Neural progenitor cell (in vitro differentiated cells): ENCODE data around the gene SLC12A6. TPM values are rescaled to one million over a fixed set of nuclear protein-coding genes. Genes with fewer than 3 reads are reported as not detected.
A peak's percentile ranks its signal among the peaks of the same experiment; 100 is the strongest.
"Not testable (repeated sequence)": the region's sequence is repeated elsewhere in the genome, so short reads cannot be mapped to it uniquely, and the experiment has no call there.

Source experiments
- DNase-seq: peaks from one replicate; pipeline ENCODE4 v3.0.0-alpha.2; 2016; ENCODE audit warnings: low spot score
- H2AFZ ChIP-seq: fragments of 200-600 bp; sonication (generic); replicated peaks from 2 replicates; pipeline ENCODE4 v1.6.1; 2016; ENCODE audit warnings: antibody characterized with exemption
- H3F3A ChIP-seq: fragments of 200-600 bp; sonication (generic); 2 replicates; pipeline ENCODE4 v1.6.1; 2016; ENCODE audit warnings: antibody characterized with exemption, low read depth
- H3K27ac ChIP-seq: fragments of 200-600 bp; sonication (generic); 2 replicates; pipeline ENCODE4 v1.5.1; 2016; ENCODE audit warnings: mild to moderate bottlenecking
- H3K27me3 ChIP-seq: fragments of 200-600 bp; sonication (generic); 2 replicates; pipeline ENCODE4 v1.6.1; 2016; ENCODE audit warnings: mild to moderate bottlenecking, moderate library complexity
- H3K36me3 ChIP-seq: fragments of 200-600 bp; sonication (generic); 2 replicates; pipeline ENCODE4 v1.5.1; 2016
- H3K4me1 ChIP-seq: fragments of 200-600 bp; sonication (generic); 2 replicates; pipeline ENCODE4 v1.6.1; 2016; ENCODE audit warnings: mixed run types
- H3K4me2 ChIP-seq: fragments of 200-600 bp; sonication (generic); 2 replicates; pipeline ENCODE4 v1.6.1; 2016
- H3K4me3 ChIP-seq: fragments of 200-600 bp; sonication (generic); 2 replicates; pipeline ENCODE4 v1.5.1; 2016
- H3K79me2 ChIP-seq: fragments of 200-600 bp; sonication (generic); 2 replicates; pipeline ENCODE4 v1.6.1; 2016; ENCODE audit warnings: low read depth
- H3K9ac ChIP-seq: fragments of 200-600 bp; sonication (generic); 2 replicates; pipeline ENCODE4 v1.6.1; 2016
- H3K9me3 ChIP-seq: fragments of 200-600 bp; sonication (generic); 2 replicates; pipeline ENCODE4 v1.5.1; 2016; ENCODE audit warnings: low read depth
- H4K20me1 ChIP-seq: fragments of 200-600 bp; sonication (generic); 2 replicates; pipeline ENCODE4 v1.6.1; 2016; ENCODE audit warnings: low read depth
- H3K27ac Mint-ChIP-seq: 3 replicates; pipeline ENCODE4 v1.8.0; 2021; ENCODE audit warnings: mixed read lengths
- H3K27me3 Mint-ChIP-seq: 2 replicates; pipeline ENCODE4 v1.8.0; 2022; ENCODE audit warnings: low read depth, mild to moderate bottlenecking, inconsistent platforms, moderate library complexity, mixed read lengths; ENCODE audit not compliant: insufficient read depth
- H3K36me3 Mint-ChIP-seq: 3 replicates; pipeline ENCODE4 v1.8.0; 2021; ENCODE audit warnings: mixed read lengths
- H3K4me1 Mint-ChIP-seq: 3 replicates; pipeline ENCODE4 v1.8.0; 2021; ENCODE audit warnings: mixed read lengths
- H3K4me3 Mint-ChIP-seq: 3 replicates; pipeline ENCODE4 v1.8.0; 2021; ENCODE audit warnings: mild to moderate bottlenecking, moderate library complexity, mixed read lengths
- H3K9me3 Mint-ChIP-seq: 3 replicates; pipeline ENCODE4 v1.8.0; 2020; ENCODE audit warnings: mixed read lengths
- CTCF ChIP-seq: fragments of 200-600 bp; sonication (generic); IDR thresholded peaks from 2 replicates; pipeline ENCODE4 v1.5.1; 2017; ENCODE audit warnings: antibody characterized with exemption, mild to moderate bottlenecking
- EZH2 ChIP-seq: fragments of 200-600 bp; sonication (generic); IDR thresholded peaks from 2 replicates; pipeline ENCODE4 v1.6.1; 2017; ENCODE audit warnings: antibody characterized with exemption, mild to moderate bottlenecking, moderate library complexity
- EZH2phosphoT487 ChIP-seq: fragments of 200-600 bp; sonication (generic); IDR thresholded peaks from 2 replicates; pipeline ENCODE4 v1.6.1; 2017; ENCODE audit warnings: antibody characterized with exemption
- total RNA-seq: library from RNA; depleted of rRNA; stranded (reverse); fragments of >200 nt; gene quantifications from 2 replicates; pipeline ENCODE4 v1.2.3, GENCODE V29; 2015; ENCODE audit warnings: low replicate concordance

Gene SLC12A6
- total RNA-seq: 16.0 and 17.7 TPM in 2 replicates

- Histone ChIP-seq H3K9me3 (no peaks in the 10 kb centered on the region), H3K4me1 (peaks cover 13% of the 10 kb centered on the region), H3K36me3 (peaks cover 14% of the 10 kb centered on the region), H3K27me3 (peaks cover 4% of the 10 kb centered on the region), H2AFZ (peak within 1 kb of the TSS; percentile 99), H3K27ac (peak within 1 kb of the TSS; percentile 82), H4K20me1 (peaks cover 4% of the 10 kb centered on the region), H3K4me2 (peak within 1 kb of the TSS; percentile 98), H3F3A (peaks cover 27% of the 10 kb centered on the region), H3K9ac (peak within 1 kb of the TSS; percentile 67), H3K4me3 (peak within 1 kb of the TSS; percentile 99), H3K79me2 (peaks cover 22% of the 10 kb centered on the region)
- peaks cover 5% of the 10 kb centered on the region for H3K27me3 Mint-ChIP-seq
- H3K4me1 Mint-ChIP-seq: peaks cover 12% of the 10 kb centered on the region
- H3K9me3 Mint-ChIP-seq: no peaks in the 10 kb centered on the region
- H3K4me3 Mint-ChIP-seq: peak within 1 kb of the TSS; percentile 95
- TF ChIP-seq EZH2phosphoT487 (no peak), EZH2 (no peak), CTCF (peak; percentile 5)
- H3K36me3 Mint-ChIP-seq: peaks cover 17% of the 10 kb centered on the region
- peak; percentile 96 for DNase-seq
- peak within 1 kb of the TSS; percentile 95 for H3K27ac Mint-ChIP-seq
Measured at GRCh38 chr15:34337557-34338306, at the start of gene SLC12A6. Gene SLC12A6 (minus strand): TSS chr15:34337781. CDS start chr15:34336680, 1,101 bp downstream.

GRCh38 chr15:34381829-34382521, 44.4 kb upstream of the SLC12A6 start:
- H3K27me3 Mint-ChIP-seq, H3K9ac ChIP-seq, H3K36me3 Mint-ChIP-seq, H3K4me1 ChIP-seq, H2AFZ ChIP-seq, H4K20me1 ChIP-seq, H3K9me3 Mint-ChIP-seq, H3K4me3 Mint-ChIP-seq, H3K9me3 ChIP-seq, H3K79me2 ChIP-seq, H3K4me1 Mint-ChIP-seq, H3K36me3 ChIP-seq, H3K27me3 ChIP-seq, H3F3A ChIP-seq, H3K27ac Mint-ChIP-seq, H3K4me3 ChIP-seq, H3K4me2 ChIP-seq, DNase-seq, H3K27ac ChIP-seq: not testable (repeated sequence)

DNA sequence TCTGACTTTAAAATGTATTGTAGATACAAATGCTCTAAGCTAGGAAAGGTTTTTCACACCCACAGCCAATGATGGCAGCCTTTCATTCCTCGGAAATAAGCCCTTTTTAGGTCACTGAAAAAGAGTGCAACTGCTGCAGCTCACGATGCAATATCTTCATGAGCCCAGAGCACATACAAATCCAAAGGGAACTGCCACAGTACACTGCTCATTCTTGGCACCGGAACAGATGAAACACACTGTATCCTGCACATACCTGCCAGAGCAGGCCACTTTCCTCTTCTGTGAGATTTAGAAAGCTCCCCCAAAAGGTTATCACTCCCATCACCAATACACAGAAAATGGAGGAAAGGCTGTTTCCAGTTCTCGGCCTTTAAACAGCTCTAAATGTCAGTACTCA, 42.9 kb upstream of the SLC12A6 start:
- DNase-seq, H3K9ac ChIP-seq, H3K4me2 ChIP-seq, H3K9me3 Mint-ChIP-seq, H3K9me3 ChIP-seq, H3K4me3 Mint-ChIP-seq, H2AFZ ChIP-seq, H3K36me3 Mint-ChIP-seq, H3F3A ChIP-seq, H3K27me3 Mint-ChIP-seq, H3K4me1 ChIP-seq, H3K4me1 Mint-ChIP-seq, H3K27ac ChIP-seq, H3K27ac Mint-ChIP-seq, H3K4me3 ChIP-seq, H4K20me1 ChIP-seq, H3K27me3 ChIP-seq, H3K79me2 ChIP-seq, H3K36me3 ChIP-seq: not testable (repeated sequence)

DNA sequence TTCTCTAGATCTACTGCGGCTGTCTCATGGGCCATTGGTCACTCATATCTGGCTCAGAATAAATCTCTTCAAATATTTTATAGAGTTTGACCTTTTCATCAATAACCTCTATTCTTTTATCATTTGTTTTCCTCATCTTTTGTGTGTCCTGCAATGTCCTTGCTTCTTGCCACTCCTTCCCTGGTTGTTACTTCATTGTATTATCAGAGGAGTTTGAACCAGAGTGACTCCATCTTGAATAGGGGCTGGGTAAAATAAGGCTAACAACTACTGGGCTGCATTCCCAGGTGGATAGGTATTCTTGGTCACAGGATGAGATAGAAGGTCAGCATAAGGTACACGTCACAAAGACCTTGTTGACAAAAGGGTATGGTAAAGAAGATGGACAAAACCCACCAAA, 39.3 kb upstream of the SLC12A6 start:
- TF ChIP-seq EZH2phosphoT487 (no peak), EZH2 (no peak), CTCF (no peak)
- Mint-ChIP-seq H3K9me3 (no peaks in the 10 kb centered on the region), H3K4me3 (no peak overlapping the region), H3K27ac (no peak overlapping the region), H3K27me3 (no peaks in the 10 kb centered on the region), H3K4me1 (no peaks in the 10 kb centered on the region), H3K36me3 (peaks cover 6% of the 10 kb centered on the region)
- H3K4me2 ChIP-seq: no peak overlapping the region
- no peaks in the 10 kb centered on the region for H3K36me3 ChIP-seq
- no peaks in the 10 kb centered on the region for H3K27me3 ChIP-seq
- no peaks in the 10 kb centered on the region for H3K9me3 ChIP-seq
- H3K27ac ChIP-seq: no peak overlapping the region
- H2AFZ ChIP-seq: no peak overlapping the region
- no peaks in the 10 kb centered on the region for H3F3A ChIP-seq
- no peaks in the 10 kb centered on the region for H4K20me1 ChIP-seq
- H3K9ac ChIP-seq: no peak overlapping the region
- no peak overlapping the region for H3K4me3 ChIP-seq
- H3K79me2 ChIP-seq: no peaks in the 10 kb centered on the region
- DNase-seq: no peak
- no peaks in the 10 kb centered on the region for H3K4me1 ChIP-seq

DNA sequence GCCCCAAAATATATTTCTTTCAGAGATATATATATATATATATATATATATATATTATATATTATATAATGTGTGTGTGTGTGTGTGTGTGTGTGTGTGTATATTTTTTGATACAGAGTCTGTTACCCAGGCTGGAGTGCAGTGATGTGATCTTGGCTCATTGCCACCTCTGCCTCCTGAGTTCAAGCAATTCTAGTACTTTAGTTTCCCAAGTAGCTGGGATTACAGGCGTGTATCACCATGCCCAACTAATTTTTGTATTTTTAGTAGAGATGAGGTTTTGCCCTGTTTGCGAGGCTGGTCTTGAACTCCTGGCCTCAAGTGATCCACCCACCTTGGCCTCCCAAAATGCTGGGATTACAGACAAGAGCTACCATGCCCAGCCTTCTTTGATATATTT, 38.0 kb upstream of the SLC12A6 start:
- not testable (repeated sequence) for H3F3A ChIP-seq, H2AFZ ChIP-seq, H3K4me3 ChIP-seq, H3K79me2 ChIP-seq, H3K4me3 Mint-ChIP-seq, H3K36me3 ChIP-seq, H3K27me3 ChIP-seq, H3K4me1 ChIP-seq, H3K9me3 Mint-ChIP-seq, H3K36me3 Mint-ChIP-seq, H3K27me3 Mint-ChIP-seq, H3K27ac Mint-ChIP-seq, H3K4me1 Mint-ChIP-seq, H3K4me2 ChIP-seq, H3K27ac ChIP-seq, H3K9ac ChIP-seq, H3K9me3 ChIP-seq, DNase-seq, H4K20me1 ChIP-seq
